Left lung (tissue), 10 donors: ENCODE results near the gene WDR41. TPM values are rescaled to one million over a fixed set of nuclear protein-coding genes. Genes with fewer than 3 reads are reported as not detected.

Experiments used
- ATAC-seq: fragments of 200-7000 bp; cut with Tn5 transposase; one replicate; pipeline ENCODE4 v1.9.1; 2020; ENCODE audit warnings: moderate library complexity
- DNase-seq, 4 donors: peaks; one replicate each; pipeline ENCODE4 v3.0.0-alpha.2; 2013 to 2020
- H3K27ac ChIP-seq, 2 donors: fragments of 200-600 bp; sonication (generic) in 1 of 2; one replicate each; pipeline versions ENCODE4 v1.5.0 to v1.8.0; 2020 to 2021
- H3K27me3 ChIP-seq, 2 donors: fragments of 200-600 bp; sonication (generic) in 1 of 2; one replicate each; pipeline versions ENCODE4 v1.5.0 to v1.8.0; 2020 to 2021
- H3K36me3 ChIP-seq, 2 donors: fragments of 200-600 bp; sonication (generic) in 1 of 2; one replicate each; pipeline versions ENCODE4 v1.5.0 to v1.8.0; 2020 to 2021
- H3K4me1 ChIP-seq, 2 donors: fragments of 200-600 bp; one replicate each; pipeline ENCODE4 v1.8.0; 2021
- H3K4me3 ChIP-seq, 2 donors: fragments of 200-600 bp; sonication (generic) in 1 of 2; one replicate each; pipeline versions ENCODE4 v1.5.0 to v1.8.0; 2020 to 2021; ENCODE audit warnings: mild to moderate bottlenecking in 1 of 2
- H3K9me3 ChIP-seq, 2 donors: fragments of 200-600 bp; sonication (generic) in 1 of 2; one replicate each; pipeline versions ENCODE4 v1.5.0 to v1.8.0; 2020 to 2021
- CTCF ChIP-seq, 2 donors: fragments of 200-600 bp; sonication (generic) in 1 of 2; IDR thresholded peaks; one replicate each; pipeline versions ENCODE4 v1.5.0 to v1.8.0; 2021; ENCODE audit warnings: antibody characterized with exemption in 2 of 2
- intact Hi-C, 2 donors: fragments of 100-400 bp; cut with DNase I; formaldehyde crosslinking; loops; one replicate each; pipeline versions ENCODE4 v1.11.2 to v1.14.2; 2022
- polyA plus RNA-seq, 6 donors: library from polyadenylated mRNA; unstranded; fragments of 120-200 nt; gene quantifications; one replicate each; pipeline ENCODE4 v1.2.1, GENCODE V29; 2013; ENCODE audit not compliant: insufficient read length in 6 of 6
- total RNA-seq, 2 donors: library from RNA; stranded (reverse); fragmentation: NEBNext Ultra II Directional; extraction: Animal tissue kit (Norgen Biotek cat#: 25700); gene quantifications; one replicate each; pipeline ENCODE4 v1.2.1, GENCODE V29; 2021
- donor health status: DM: no; HTN: yes; CAD: no.
- donor health status: DM: no; HTN: no; CAD: no.

Gene WDR41
- total and polyA plus RNA-seq, 8 donors = 43.6 to 74.0 (median 66.8) TPM

DNA sequence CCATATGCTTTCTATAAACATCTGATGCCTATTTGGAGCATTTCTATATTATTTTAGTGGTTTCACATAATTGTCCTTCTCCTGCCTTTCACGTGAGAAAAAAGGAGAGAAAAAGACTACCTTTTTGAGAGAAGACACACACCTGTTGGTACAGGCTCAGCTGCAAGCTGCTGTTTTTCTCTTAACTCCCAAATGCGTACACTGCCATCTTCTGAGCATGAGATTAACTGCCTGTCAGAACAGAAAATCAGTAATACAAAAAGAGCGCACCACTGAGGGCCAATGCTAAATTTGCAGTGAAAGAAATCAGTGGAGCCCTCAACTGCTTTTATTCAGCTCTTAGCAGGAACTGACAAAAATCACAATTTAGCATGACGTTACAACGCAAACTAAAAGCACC is 54.9 kb downstream of the WDR41 start:
- intact Hi-C loops = no loop called here
- Histone ChIP-seq H3K4me1 (no peaks in the 10 kb centered on the region), H3K4me3 (no peak overlapping the region), H3K27me3 (no peaks in the 10 kb centered on the region), H3K36me3 (peaks cover 0 to 71% of the 10 kb centered on the region in 2 donors), H3K27ac (no peak overlapping the region), H3K9me3 (no peaks in the 10 kb centered on the region)
- no peak for TF ChIP-seq CTCF (IDR thresholded peaks at IDR 0.05)
- peak in 1 of 4 donors; percentile 36 for DNase-seq
- peak; percentile 33 for ATAC-seq

DNA sequence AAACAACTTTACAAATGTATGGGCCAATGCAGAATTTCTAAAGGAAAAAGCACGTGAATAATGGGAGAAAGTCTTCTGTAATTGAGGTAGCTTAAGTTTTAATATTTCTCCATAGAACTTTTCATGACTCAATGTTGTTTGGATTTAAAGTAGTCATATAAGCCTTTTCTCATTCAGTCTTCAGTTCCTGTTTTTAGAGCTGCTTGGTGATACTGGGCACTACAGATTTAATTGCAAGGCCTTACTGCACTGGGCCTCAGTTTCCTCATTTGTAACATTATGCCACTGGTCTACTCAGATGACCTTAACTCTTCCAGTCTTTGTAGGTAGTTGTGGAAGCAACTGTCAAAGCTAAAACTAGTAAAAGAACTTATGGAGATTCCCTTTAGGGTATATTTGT is 60.4 kb downstream of the WDR41 start:
- H3K4me3 ChIP-seq = no peak overlapping the region
- no peaks in the 10 kb centered on the region for H3K4me1 ChIP-seq
- ATAC-seq (no peak), DNase-seq (no peak)
- H3K27me3 ChIP-seq = no peaks in the 10 kb centered on the region
- intact Hi-C loops = no loop called here
- no peak overlapping the region for H3K27ac ChIP-seq
- no peak for TF ChIP-seq CTCF (IDR thresholded peaks at IDR 0.05)
- H3K9me3 ChIP-seq = no peaks in the 10 kb centered on the region
- H3K36me3 ChIP-seq = peaks cover 0 to 68% of the 10 kb centered on the region in 2 donors

DNA sequence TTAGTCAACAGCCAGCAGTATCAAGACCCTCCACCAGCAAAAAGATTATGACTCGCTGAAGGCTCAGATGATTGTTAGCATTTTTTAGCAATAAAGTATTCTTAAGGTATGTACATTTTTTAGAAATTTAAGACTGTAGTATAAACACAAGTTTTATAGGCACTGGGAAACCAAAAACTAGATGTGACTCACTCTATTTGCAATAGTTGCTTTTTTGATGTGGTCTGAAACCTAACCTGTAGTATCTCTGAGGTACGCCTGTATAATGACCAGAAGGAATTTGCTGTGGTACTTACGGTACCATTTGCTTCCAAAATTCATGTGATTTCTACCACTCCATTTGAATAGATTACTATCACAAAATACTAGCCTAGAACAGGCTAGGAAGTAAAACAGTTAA is 60.8 kb downstream of the WDR41 start:
- ATAC-seq = no peak

DNA sequence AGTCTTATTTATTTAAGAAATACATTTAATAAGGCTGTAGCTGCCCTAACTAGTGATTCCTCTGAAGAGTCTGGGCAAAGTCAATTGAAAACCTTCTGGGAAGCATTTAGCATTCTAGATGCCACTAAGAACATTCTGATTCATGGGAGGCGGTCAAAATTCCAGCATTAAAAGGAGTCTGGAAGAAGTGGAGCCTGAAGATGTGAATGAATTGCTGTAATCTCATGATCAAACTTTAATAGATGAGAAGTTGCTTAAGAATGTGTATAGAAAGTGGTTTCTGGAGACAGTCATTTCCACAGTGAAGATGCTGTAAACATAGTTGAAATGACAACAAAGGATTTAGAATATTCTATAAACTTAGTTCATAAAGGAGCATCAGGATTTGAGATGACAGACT is 61.4 kb downstream of the WDR41 start:
- Histone ChIP-seq H3K9me3 (no peaks in the 10 kb centered on the region), H3K27ac (no peak overlapping the region), H3K36me3 (peaks cover 0 to 65% of the 10 kb centered on the region in 2 donors), H3K27me3 (no peaks in the 10 kb centered on the region), H3K4me1 (no peaks in the 10 kb centered on the region), H3K4me3 (no peak overlapping the region)
- DNase-seq = no peak
- ATAC-seq = no peak
- intact Hi-C loops = no loop called here
- no peak for TF ChIP-seq CTCF (IDR thresholded peaks at IDR 0.05)

More for the DNA sequence above, 60.8 kb downstream of the WDR41 start:
- DNase-seq = no peak
- TF ChIP-seq CTCF (IDR thresholded peaks at IDR 0.05) = no peak
- H3K36me3 ChIP-seq = peaks cover 0 to 65% of the 10 kb centered on the region in 2 donors
- H3K4me1 ChIP-seq = no peaks in the 10 kb centered on the region
- no peaks in the 10 kb centered on the region for H3K9me3 ChIP-seq
- H3K27me3 ChIP-seq = no peaks in the 10 kb centered on the region
- H3K27ac ChIP-seq = no peak overlapping the region
- intact Hi-C loops = no loop called here
- H3K4me3 ChIP-seq = no peak overlapping the region

DNA sequence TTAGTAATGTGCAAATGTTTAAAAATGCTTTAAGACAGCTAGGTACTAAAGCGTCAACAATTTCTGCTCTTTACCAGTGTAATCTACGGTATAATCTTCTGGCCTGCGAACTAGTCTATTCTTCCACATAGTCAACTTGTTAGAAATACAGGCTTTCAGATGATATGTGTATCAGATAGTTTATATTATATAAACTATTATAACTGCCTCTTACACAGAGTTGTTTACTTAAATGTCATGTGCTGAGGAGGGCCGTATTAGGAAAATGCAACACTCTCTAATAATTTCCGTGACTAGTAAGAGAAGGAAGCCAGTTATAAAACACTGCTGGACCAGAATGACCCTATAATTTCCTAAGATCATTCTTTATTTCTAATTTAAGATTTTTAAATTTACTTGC is 63.6 kb downstream of the WDR41 start:
- H3K27me3 ChIP-seq = no peaks in the 10 kb centered on the region
- no peak for TF ChIP-seq CTCF (IDR thresholded peaks at IDR 0.05)
- peaks cover 0 to 49% of the 10 kb centered on the region in 2 donors for H3K36me3 ChIP-seq
- DNase-seq = peak in 1 of 4 donors; percentile 30
- peaks cover 0 to 3% of the 10 kb centered on the region in 2 donors for H3K4me1 ChIP-seq
- no peak overlapping the region for H3K27ac ChIP-seq
- H3K4me3 ChIP-seq = no peak overlapping the region
- ATAC-seq = no peak
- intact Hi-C loops = no loop called here
- H3K9me3 ChIP-seq = no peaks in the 10 kb centered on the region
